ENCODE data around the gene CCDC15. TPM values are rescaled to one million over a fixed set of nuclear protein-coding genes. Genes with fewer than 3 reads are reported as not detected.

CCDC15 gene
- total RNA-seq, 1 experiment from 2014 or later, result 2.3 TPM

DNA sequence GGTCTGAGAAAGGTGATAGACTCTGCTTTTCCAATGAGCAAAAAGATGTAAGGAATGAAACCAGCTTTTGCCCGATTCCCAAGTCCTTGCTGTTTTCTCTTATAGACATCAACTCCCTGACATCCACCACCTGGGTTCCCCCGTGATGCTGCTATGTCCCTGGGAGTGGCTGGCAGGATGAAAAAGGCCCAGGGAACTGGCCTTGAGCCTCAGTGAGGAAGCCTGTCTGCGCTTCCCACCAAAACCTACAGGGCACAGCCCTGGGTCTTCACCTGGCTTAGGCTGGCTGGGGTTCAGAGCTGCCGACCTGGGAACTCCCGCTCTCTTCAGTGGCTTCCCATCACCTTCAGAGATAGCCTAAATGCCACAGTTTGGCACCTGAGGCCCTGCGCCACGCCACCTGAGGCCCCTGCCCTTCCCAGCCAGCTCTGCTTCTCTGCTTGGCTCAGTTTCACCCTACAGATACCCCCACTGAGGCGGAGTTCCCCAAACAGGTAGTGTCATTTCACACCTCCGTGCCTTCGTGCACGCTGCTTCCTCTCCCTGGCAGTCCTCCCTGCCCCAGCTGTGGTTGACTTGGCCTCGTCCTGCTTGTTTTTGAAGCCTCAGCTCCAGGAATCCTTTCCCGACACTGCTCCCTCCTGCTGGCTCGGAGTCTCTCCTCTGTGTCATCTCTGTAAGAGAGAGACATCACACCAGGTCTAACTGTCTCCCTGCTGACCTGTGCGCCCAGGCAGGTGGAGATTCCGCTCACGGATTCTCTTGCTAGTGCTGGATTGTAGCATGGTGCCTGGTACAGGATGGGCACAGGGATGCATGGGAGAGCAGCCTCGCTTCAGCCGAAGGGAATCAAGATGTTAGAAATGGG is 119.8 kb downstream of the CCDC15 start:
- H3K9me3 ChIP-seq (ENCODE audit: low read length), result no peaks in the 10 kb centered on the region
- no peaks in the 10 kb centered on the region for H3K36me3 ChIP-seq (ENCODE audit: insufficient read depth, low read length)
- no peak overlapping the region for H2AFZ ChIP-seq (ENCODE audit: low read length)
- H3K9ac ChIP-seq (ENCODE audit: low read length), result no peak overlapping the region
- H3K27me3 ChIP-seq (ENCODE audit: low read length), result no peaks in the 10 kb centered on the region
- H3K4me3 ChIP-seq (ENCODE audit: low read length), result no peak overlapping the region
- H3K79me2 ChIP-seq (ENCODE audit: low read length), result no peaks in the 10 kb centered on the region
- peaks cover 53% of the 10 kb centered on the region for H3K4me1 ChIP-seq (ENCODE audit: low read length)
- no peak overlapping the region for H3K27ac ChIP-seq (ENCODE audit: low read length)
- H3K9me2 ChIP-seq (replicated peaks; ENCODE audit: insufficient read depth, low read length), result no peaks in the 10 kb centered on the region
- no peaks in the 10 kb centered on the region for H4K20me1 ChIP-seq (ENCODE audit: insufficient read depth, low read depth, low read length)
- peak; percentile 48 for DNase-seq
- peak overlapping the region; percentile 2 for H3K4me2 ChIP-seq (ENCODE audit: low read depth, low read length, poor library complexity, severe bottlenecking)

DNA sequence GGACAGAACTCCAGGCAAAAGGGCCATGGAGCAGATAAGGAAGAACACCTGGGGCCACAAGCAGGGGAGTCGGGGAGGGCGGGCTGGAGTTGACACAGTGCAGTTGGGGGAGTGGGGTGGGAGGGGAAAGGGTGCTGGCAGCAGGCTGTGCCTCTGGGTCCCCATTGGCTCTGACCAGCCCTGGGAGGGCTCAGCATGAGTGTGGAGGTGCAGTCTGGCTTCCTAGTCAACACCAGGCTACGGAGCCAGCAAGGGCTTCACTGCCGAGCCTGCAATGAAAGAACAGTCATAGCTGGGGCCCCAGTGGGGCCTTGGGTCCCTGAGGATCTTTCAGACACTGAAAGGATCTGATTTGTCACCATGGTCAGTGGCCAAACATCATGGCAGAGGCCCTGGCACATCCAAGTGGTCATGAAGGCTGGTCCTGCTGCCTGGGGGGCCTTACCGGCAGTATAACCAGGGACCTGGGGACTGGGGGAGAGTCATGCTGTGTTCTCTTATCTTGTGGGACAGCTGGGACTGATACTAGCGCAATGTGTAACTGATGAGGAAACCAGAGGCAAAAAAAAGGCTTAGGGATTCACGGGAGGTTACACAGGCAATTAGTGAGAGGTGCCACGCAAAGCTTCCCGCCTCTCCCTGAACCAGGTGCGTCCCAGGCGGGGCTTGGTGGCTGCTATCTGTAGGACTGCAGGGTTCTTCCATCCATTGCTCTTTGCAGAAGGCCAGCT is 120.7 kb downstream of the CCDC15 start:
- Histone ChIP-seq H4K20me1 (ENCODE audit: insufficient read depth, low read depth, low read length) (no peaks in the 10 kb centered on the region), H3K4me3 (ENCODE audit: low read length) (no peak overlapping the region), H3K36me3 (ENCODE audit: insufficient read depth, low read length) (no peaks in the 10 kb centered on the region), H3K79me2 (ENCODE audit: low read length) (no peaks in the 10 kb centered on the region), H3K9me2 (replicated peaks; ENCODE audit: insufficient read depth, low read length) (no peaks in the 10 kb centered on the region), H3K27me3 (ENCODE audit: low read length) (no peaks in the 10 kb centered on the region), H3K4me1 (ENCODE audit: low read length) (peaks cover 55% of the 10 kb centered on the region), H2AFZ (ENCODE audit: low read length) (no peak overlapping the region), H3K9me3 (ENCODE audit: low read length) (no peaks in the 10 kb centered on the region), H3K4me2 (ENCODE audit: low read depth, low read length, poor library complexity, severe bottlenecking) (no peak overlapping the region), H3K9ac (ENCODE audit: low read length) (no peak overlapping the region), H3K27ac (ENCODE audit: low read length) (no peak overlapping the region)
- DNase-seq, result peak; percentile 48

DNA sequence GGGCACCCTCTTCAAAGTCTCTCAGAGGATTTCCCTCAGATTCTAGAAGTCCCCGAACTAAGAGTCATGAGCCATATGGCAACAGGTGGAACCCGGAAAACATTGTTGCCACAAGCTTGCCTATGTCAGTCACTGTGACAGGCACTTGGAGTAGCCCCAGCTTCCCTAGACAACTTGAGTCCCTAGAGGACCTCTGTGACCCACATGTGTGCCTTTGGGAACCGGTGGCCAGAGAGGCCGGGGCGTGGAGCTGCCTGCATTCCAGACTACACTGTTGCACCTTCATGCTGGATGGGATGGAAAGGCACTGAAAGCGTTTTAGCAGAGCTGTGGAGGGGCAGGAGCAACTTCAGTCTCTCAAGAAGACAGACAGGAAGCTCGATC is 121.2 kb downstream of the CCDC15 start:
- Histone ChIP-seq H3K79me2 (ENCODE audit: low read length) (no peaks in the 10 kb centered on the region), H3K27me3 (ENCODE audit: low read length) (no peaks in the 10 kb centered on the region), H3K27ac (ENCODE audit: low read length) (no peak overlapping the region), H3K9me2 (replicated peaks; ENCODE audit: insufficient read depth, low read length) (no peaks in the 10 kb centered on the region), H3K9ac (ENCODE audit: low read length) (no peak overlapping the region), H4K20me1 (ENCODE audit: insufficient read depth, low read depth, low read length) (no peaks in the 10 kb centered on the region), H3K4me2 (ENCODE audit: low read depth, low read length, poor library complexity, severe bottlenecking) (no peak overlapping the region), H3K4me3 (ENCODE audit: low read length) (no peak overlapping the region), H3K4me1 (ENCODE audit: low read length) (peaks cover 55% of the 10 kb centered on the region), H3K36me3 (ENCODE audit: insufficient read depth, low read length) (no peaks in the 10 kb centered on the region), H3K9me3 (ENCODE audit: low read length) (no peaks in the 10 kb centered on the region), H2AFZ (ENCODE audit: low read length) (no peak overlapping the region)
- no peak for DNase-seq

DNA sequence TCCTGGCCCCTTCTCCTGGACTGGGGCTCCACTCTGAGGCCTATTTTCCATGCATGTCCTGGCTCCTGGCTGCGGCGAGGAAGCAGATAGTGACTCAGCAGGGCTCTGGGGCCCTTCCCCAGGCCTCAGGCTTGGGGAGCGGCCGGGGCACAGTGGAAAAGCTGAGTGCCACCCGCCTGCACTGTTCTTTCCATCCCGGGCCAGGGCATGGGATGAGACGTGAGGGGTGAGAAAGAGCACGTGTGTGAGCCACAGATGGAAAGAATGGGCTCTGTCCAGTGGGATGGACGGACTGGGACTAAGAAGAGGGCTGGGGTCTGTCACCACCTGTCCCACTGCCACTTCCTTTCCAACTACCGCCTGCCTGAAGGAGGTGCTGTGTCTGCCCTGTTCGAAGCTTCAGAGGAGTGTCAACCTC is 121.9 kb downstream of the CCDC15 start:
- Histone ChIP-seq H3K4me3 (ENCODE audit: low read length) (no peak overlapping the region), H3K9me2 (replicated peaks; ENCODE audit: insufficient read depth, low read length) (no peaks in the 10 kb centered on the region), H3K27me3 (ENCODE audit: low read length) (no peaks in the 10 kb centered on the region), H3K79me2 (ENCODE audit: low read length) (no peaks in the 10 kb centered on the region), H3K9ac (ENCODE audit: low read length) (no peak overlapping the region), H4K20me1 (ENCODE audit: insufficient read depth, low read depth, low read length) (no peaks in the 10 kb centered on the region), H3K4me2 (ENCODE audit: low read depth, low read length, poor library complexity, severe bottlenecking) (no peak overlapping the region), H3K4me1 (ENCODE audit: low read length) (peaks cover 50% of the 10 kb centered on the region), H3K27ac (ENCODE audit: low read length) (no peak overlapping the region), H3K9me3 (ENCODE audit: low read length) (no peaks in the 10 kb centered on the region), H3K36me3 (ENCODE audit: insufficient read depth, low read length) (no peaks in the 10 kb centered on the region), H2AFZ (ENCODE audit: low read length) (no peak overlapping the region)
- no peak for DNase-seq

DNA sequence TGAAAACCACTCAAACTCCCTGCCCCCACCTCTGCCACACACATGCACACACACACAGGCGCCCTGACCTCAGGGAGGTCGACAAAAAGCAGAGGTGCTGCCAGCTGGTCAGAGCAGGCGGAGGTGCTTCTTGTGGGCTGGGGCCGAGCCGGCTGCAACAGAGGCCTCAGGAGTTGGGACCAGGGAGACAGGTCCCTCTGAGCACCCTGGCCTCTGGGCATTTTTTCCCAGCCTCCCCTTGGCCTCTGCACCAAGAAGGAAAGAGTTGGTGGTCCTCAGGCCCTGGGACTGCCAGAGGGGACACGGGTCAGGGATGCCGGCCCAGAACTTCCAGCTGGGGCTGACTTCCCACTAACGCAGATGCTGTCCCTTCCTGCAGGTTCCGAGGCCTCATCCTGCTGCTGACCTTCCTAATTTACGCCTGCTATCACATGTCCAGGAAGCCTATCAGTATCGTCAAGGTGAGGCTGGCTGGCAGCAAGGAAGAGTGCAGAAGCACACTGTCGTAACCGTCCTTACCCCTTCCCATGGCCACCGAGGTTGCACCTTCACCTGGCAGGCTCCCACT is 122.5 kb downstream of the CCDC15 start:
- peaks cover 44% of the 10 kb centered on the region for H3K4me1 ChIP-seq (ENCODE audit: low read length)
- no peaks in the 10 kb centered on the region for H3K9me2 ChIP-seq (replicated peaks; ENCODE audit: insufficient read depth, low read length)
- H3K27me3 ChIP-seq (ENCODE audit: low read length), result no peaks in the 10 kb centered on the region
- H3K9me3 ChIP-seq (ENCODE audit: low read length), result no peaks in the 10 kb centered on the region
- H3K4me2 ChIP-seq (ENCODE audit: low read depth, low read length, poor library complexity, severe bottlenecking), result no peak overlapping the region
- no peaks in the 10 kb centered on the region for H3K79me2 ChIP-seq (ENCODE audit: low read length)
- no peaks in the 10 kb centered on the region for H4K20me1 ChIP-seq (ENCODE audit: insufficient read depth, low read depth, low read length)
- no peak overlapping the region for H2AFZ ChIP-seq (ENCODE audit: low read length)
- no peak for DNase-seq
- no peaks in the 10 kb centered on the region for H3K36me3 ChIP-seq (ENCODE audit: insufficient read depth, low read length)
- H3K27ac ChIP-seq (ENCODE audit: low read length), result no peak overlapping the region
- H3K9ac ChIP-seq (ENCODE audit: low read length), result no peak overlapping the region
- no peak overlapping the region for H3K4me3 ChIP-seq (ENCODE audit: low read length)

DNA sequence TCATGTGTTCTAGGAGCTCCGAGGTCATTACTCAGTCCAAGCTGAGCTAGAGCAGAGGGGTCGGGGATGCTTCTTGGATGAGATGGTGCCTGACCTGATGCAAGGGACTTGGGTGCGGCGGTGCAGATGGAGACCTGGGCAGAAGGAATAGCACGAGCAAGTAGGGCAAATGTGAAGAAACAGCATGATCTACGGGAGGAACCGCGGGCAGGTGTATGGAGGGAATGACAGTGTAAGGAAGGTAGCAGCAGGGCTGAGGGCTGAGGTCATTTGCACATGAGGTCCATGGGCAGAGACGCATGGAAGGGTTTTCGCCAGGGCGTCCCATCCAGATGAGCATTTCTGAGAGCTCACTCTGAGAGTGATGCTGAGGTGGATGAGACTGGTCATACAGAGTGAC is 124.0 kb downstream of the CCDC15 start:
- Histone ChIP-seq H3K9me3 (ENCODE audit: low read length) (no peaks in the 10 kb centered on the region), H2AFZ (ENCODE audit: low read length) (no peak overlapping the region), H3K4me1 (ENCODE audit: low read length) (peaks cover 29% of the 10 kb centered on the region), H3K27me3 (ENCODE audit: low read length) (no peaks in the 10 kb centered on the region), H4K20me1 (ENCODE audit: insufficient read depth, low read depth, low read length) (no peaks in the 10 kb centered on the region), H3K4me2 (ENCODE audit: low read depth, low read length, poor library complexity, severe bottlenecking) (no peak overlapping the region), H3K9me2 (replicated peaks; ENCODE audit: insufficient read depth, low read length) (no peaks in the 10 kb centered on the region), H3K36me3 (ENCODE audit: insufficient read depth, low read length) (no peaks in the 10 kb centered on the region), H3K4me3 (ENCODE audit: low read length) (no peak overlapping the region), H3K79me2 (ENCODE audit: low read length) (no peaks in the 10 kb centered on the region), H3K9ac (ENCODE audit: low read length) (no peak overlapping the region), H3K27ac (ENCODE audit: low read length) (no peak overlapping the region)
- DNase-seq, result no peak

DNA sequence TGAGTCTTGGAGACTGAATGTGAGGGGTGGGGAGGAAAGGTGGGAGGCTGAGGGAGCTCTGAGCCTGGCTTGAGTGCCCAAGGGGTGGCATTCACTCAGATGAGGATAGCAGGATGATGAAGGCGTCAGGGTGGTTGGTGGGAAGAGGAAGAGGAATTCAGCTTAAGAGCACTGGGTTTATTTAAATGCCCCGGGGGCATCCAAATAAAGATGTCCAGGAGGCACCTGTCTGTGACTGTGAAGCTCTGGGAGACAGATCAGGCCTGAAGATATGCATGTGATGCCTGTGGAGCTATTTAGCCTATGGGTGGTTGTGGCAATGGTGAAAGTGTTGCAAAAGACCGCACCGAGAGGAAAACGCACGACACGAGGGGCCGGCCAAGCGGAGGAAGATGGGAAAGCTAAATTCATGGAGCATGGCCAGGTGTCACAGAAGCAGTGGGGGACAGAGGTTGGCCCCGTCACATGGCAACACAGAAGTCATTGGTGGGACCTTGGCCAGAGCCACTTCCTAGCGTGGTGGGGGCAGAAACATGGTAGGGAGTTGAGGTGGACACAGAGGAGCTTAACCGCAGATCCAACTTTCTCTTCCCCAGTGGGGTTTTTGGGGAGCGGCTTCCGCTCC is 124.6 kb downstream of the CCDC15 start:
- Histone ChIP-seq H3K4me2 (ENCODE audit: low read depth, low read length, poor library complexity, severe bottlenecking) (no peak overlapping the region), H3K9me2 (replicated peaks; ENCODE audit: insufficient read depth, low read length) (no peaks in the 10 kb centered on the region), H3K79me2 (ENCODE audit: low read length) (no peaks in the 10 kb centered on the region)

More for the DNA sequence above, 124.6 kb downstream of the CCDC15 start:
- Histone ChIP-seq H2AFZ (ENCODE audit: low read length) (no peak overlapping the region), H3K4me1 (ENCODE audit: low read length) (peaks cover 23% of the 10 kb centered on the region), H3K36me3 (ENCODE audit: insufficient read depth, low read length) (no peaks in the 10 kb centered on the region), H4K20me1 (ENCODE audit: insufficient read depth, low read depth, low read length) (no peaks in the 10 kb centered on the region), H3K9ac (ENCODE audit: low read length) (no peak overlapping the region), H3K4me3 (ENCODE audit: low read length) (no peak overlapping the region), H3K27me3 (ENCODE audit: low read length) (no peaks in the 10 kb centered on the region), H3K9me3 (ENCODE audit: low read length) (no peaks in the 10 kb centered on the region), H3K27ac (ENCODE audit: low read length) (no peak overlapping the region)
- no peak for DNase-seq

Measured in Karpas-422 (cell line).